HEK293 (cell line): ENCODE data around the gene PRKG1.
A peak's percentile ranks its signal among the peaks of the same experiment; 100 is the strongest.

Source experiments
- BCL11A ChIP-seq: fragments of 450-650 bp; formaldehyde crosslinking; IDR thresholded peaks from 2 replicates; pipeline ENCODE4 v1.5.1; 2016; ENCODE audit warnings: low read depth, missing biosample characterization, missing genetic modification characterization
- FEZF1 ChIP-seq: fragments of 450-650 bp; formaldehyde crosslinking; IDR thresholded peaks from 2 replicates; pipeline ENCODE4 v1.5.1; 2016; ENCODE audit warnings: missing biosample characterization, missing genetic modification characterization
- GLI4 ChIP-seq: fragments of 450-650 bp; formaldehyde crosslinking; IDR thresholded peaks from 2 replicates; pipeline ENCODE4 v1.5.1; 2016; ENCODE audit warnings: missing biosample characterization, missing genetic modification characterization
- GLIS2 ChIP-seq: fragments of 450-650 bp; formaldehyde crosslinking; IDR thresholded peaks from 2 replicates; pipeline ENCODE4 v1.5.1; 2016; ENCODE audit warnings: missing biosample characterization, missing genetic modification characterization
- HOXD13 ChIP-seq: sonication (generic); formaldehyde crosslinking; IDR thresholded peaks from 2 replicates; pipeline ENCODE4 v1.8.0; 2022; ENCODE audit warnings: missing genetic modification reagents, borderline replicate concordance
- KLF1 ChIP-seq: fragments of 450-650 bp; formaldehyde crosslinking; IDR thresholded peaks from 2 replicates; pipeline ENCODE4 v1.5.1; 2016; ENCODE audit warnings: missing biosample characterization, missing genetic modification characterization
- KLF7 ChIP-seq: fragments of 450-650 bp; formaldehyde crosslinking; IDR thresholded peaks from 2 replicates; pipeline ENCODE4 v1.5.1; 2016; ENCODE audit warnings: missing biosample characterization, missing genetic modification characterization, borderline replicate concordance
- SCRT2 ChIP-seq: fragments of 450-650 bp; formaldehyde crosslinking; IDR thresholded peaks from 2 replicates; pipeline ENCODE4 v1.5.1; 2016; ENCODE audit warnings: missing biosample characterization, missing genetic modification characterization
- TRIM28 ChIP-seq: IDR thresholded peaks from 2 replicates; pipeline ENCODE4 v1.6.1; 2011; ENCODE audit warnings: low read length, control low read depth, borderline replicate concordance
- WT1 ChIP-seq: fragments of 450-650 bp; formaldehyde crosslinking; IDR thresholded peaks from 2 replicates; pipeline ENCODE4 v1.5.1; 2016; ENCODE audit warnings: missing biosample characterization, missing genetic modification characterization
- ZNF114 ChIP-seq: fragments of 450-650 bp; formaldehyde crosslinking; IDR thresholded peaks from 2 replicates; pipeline ENCODE4 v1.5.0; 2017; ENCODE audit warnings: missing biosample characterization, missing genetic modification characterization
- ZNF121 ChIP-seq: fragments of 450-650 bp; formaldehyde crosslinking; IDR thresholded peaks from 2 replicates; pipeline ENCODE4 v1.5.1; 2016; ENCODE audit warnings: missing biosample characterization, missing genetic modification characterization
- ZNF146 ChIP-seq: fragments of 450-650 bp; formaldehyde crosslinking; IDR thresholded peaks from 2 replicates; pipeline ENCODE4 v1.5.1; 2016; ENCODE audit warnings: missing biosample characterization, missing genetic modification characterization
- ZNF16 ChIP-seq: fragments of 450-650 bp; formaldehyde crosslinking; IDR thresholded peaks from 2 replicates; pipeline ENCODE4 v1.5.1; 2016; ENCODE audit warnings: low read depth, missing biosample characterization, missing genetic modification characterization
- ZNF175 ChIP-seq: fragments of 450-650 bp; formaldehyde crosslinking; IDR thresholded peaks from 2 replicates; pipeline ENCODE4 v1.5.1; 2016; ENCODE audit warnings: missing biosample characterization, missing genetic modification characterization
- ZNF211 ChIP-seq: fragments of 450-650 bp; formaldehyde crosslinking; IDR thresholded peaks from 2 replicates; pipeline ENCODE4 v1.5.1; 2016; ENCODE audit warnings: low read depth, missing biosample characterization, missing genetic modification characterization
- ZNF214 ChIP-seq: fragments of 450-650 bp; formaldehyde crosslinking; IDR thresholded peaks from 2 replicates; pipeline ENCODE4 v1.5.1; 2017; ENCODE audit warnings: missing biosample characterization, mild to moderate bottlenecking, missing genetic modification characterization, borderline replicate concordance
- ZNF266 ChIP-seq: fragments of 450-650 bp; formaldehyde crosslinking; IDR thresholded peaks from 2 replicates; pipeline ENCODE4 v1.5.1; 2016; ENCODE audit warnings: missing biosample characterization, missing genetic modification characterization, low read depth
- ZNF274 ChIP-seq, 2 experiments: fragments of 200-500 bp in 1 of 2; fragments of 450-650 bp in 1 of 2; sonication (Bioruptor generic) in 1 of 2; formaldehyde crosslinking in 1 of 2; IDR thresholded peaks; 2 replicates each; pipeline versions ENCODE4 v1.5.1 to v1.6.1; 2014 to 2016; ENCODE audit warnings: borderline replicate concordance in 1 of 2, inconsistent platforms in 1 of 2, low read length in 1 of 2, missing biosample characterization in 1 of 2, missing genetic modification characterization in 1 of 2
- ZNF324 ChIP-seq: fragments of 450-650 bp; formaldehyde crosslinking; IDR thresholded peaks from 2 replicates; pipeline ENCODE4 v1.5.1; 2016; ENCODE audit warnings: missing biosample characterization, missing genetic modification characterization
- ZNF501 ChIP-seq: fragments of 450-650 bp; formaldehyde crosslinking; IDR thresholded peaks from 2 replicates; pipeline ENCODE4 v1.5.1; 2016; ENCODE audit warnings: missing biosample characterization, missing genetic modification characterization
- ZNF544 ChIP-seq: fragments of 450-650 bp; formaldehyde crosslinking; IDR thresholded peaks from 2 replicates; pipeline ENCODE4 v1.5.0; 2017; ENCODE audit warnings: missing biosample characterization, missing genetic modification characterization
- ZNF548 ChIP-seq: fragments of 450-650 bp; formaldehyde crosslinking; IDR thresholded peaks from 2 replicates; pipeline ENCODE4 v1.5.1; 2016; ENCODE audit warnings: missing biosample characterization, missing genetic modification characterization
- ZNF560 ChIP-seq: fragments of 450-650 bp; formaldehyde crosslinking; IDR thresholded peaks from 2 replicates; pipeline ENCODE4 v1.5.1; 2017; ENCODE audit warnings: missing biosample characterization, missing genetic modification characterization, borderline replicate concordance
- ZNF580 ChIP-seq: fragments of 450-650 bp; formaldehyde crosslinking; IDR thresholded peaks from 2 replicates; pipeline ENCODE4 v1.5.1; 2016; ENCODE audit warnings: missing biosample characterization, missing genetic modification characterization
- ZNF639 ChIP-seq: fragments of 450-650 bp; formaldehyde crosslinking; IDR thresholded peaks from 2 replicates; pipeline ENCODE4 v1.5.1; 2016; ENCODE audit warnings: missing biosample characterization, missing genetic modification characterization
- ZNF843 ChIP-seq: fragments of 450-650 bp; formaldehyde crosslinking; IDR thresholded peaks from 2 replicates; pipeline ENCODE4 v1.5.1; 2016; ENCODE audit warnings: missing biosample characterization, missing genetic modification characterization
- ZSCAN23 ChIP-seq: fragments of 450-650 bp; formaldehyde crosslinking; IDR thresholded peaks from 2 replicates; pipeline ENCODE4 v1.5.1; 2016; ENCODE audit warnings: missing biosample characterization, missing genetic modification characterization
- ZSCAN4 ChIP-seq: fragments of 450-650 bp; formaldehyde crosslinking; IDR thresholded peaks from 2 replicates; pipeline ENCODE4 v1.5.1; 2017; ENCODE audit warnings: missing biosample characterization, missing genetic modification characterization
- TF ChIP-seq, protein P1 (sequence below): fragments of 450-650 bp; formaldehyde crosslinking; IDR thresholded peaks from 2 replicates; pipeline ENCODE4 v1.5.1; 2016; ENCODE audit warnings: missing biosample characterization, missing genetic modification characterization, low read depth
- TF ChIP-seq, protein P2 (sequence below): fragments of 450-650 bp; formaldehyde crosslinking; IDR thresholded peaks from 2 replicates; pipeline ENCODE4 v1.5.1; 2016; ENCODE audit warnings: missing biosample characterization, missing genetic modification characterization
- TF ChIP-seq, protein P3 (sequence below): fragments of 450-650 bp; formaldehyde crosslinking; IDR thresholded peaks from 2 replicates; pipeline ENCODE4 v1.5.1; 2016; ENCODE audit warnings: missing biosample characterization, missing genetic modification characterization

PRKG1 gene

DNA sequence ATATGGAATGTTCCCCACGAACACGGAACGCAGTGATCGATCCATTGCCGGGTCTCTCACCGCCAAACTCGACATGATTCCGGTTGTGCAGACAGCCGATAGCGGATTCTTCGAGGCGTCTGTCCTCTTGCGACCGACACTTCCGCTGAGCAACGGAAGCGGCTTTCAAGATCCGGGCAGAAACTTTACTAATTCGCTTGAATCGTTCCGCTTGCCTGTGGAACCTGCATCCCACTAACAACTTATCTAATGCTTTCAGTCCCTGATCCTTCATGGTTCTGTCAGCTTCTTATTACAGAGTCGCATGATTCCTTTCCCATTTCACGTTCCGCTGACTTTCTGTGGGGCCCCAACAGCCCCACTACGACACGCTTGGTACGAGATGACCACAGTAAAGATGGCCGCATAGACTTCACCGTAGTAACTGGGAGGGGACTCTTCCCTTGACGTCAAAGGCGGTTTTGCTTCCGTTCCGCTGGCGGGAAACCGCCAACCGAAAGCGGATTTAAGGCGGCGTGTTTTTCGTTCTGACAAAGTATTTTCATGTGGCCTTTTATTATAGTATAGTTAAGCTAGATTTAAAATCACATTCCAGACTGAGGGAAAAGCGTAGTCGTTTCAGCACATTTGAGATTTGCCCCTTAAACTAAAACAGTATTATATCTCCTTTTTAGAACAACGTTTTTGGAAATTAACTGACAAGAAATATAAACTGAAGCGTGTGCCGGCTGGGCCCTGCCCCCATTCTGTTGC, 625.4 kb downstream of the PRKG1 start, which contains the start of gene CSTF2T (continued):
- TF ChIP-seq ZNF639 (tag by site-specific recombination) (peak; percentile 99), ZNF214 (tag by site-specific recombination) (no peak), GLI4 (tag by site-specific recombination) (peak; percentile 92; the same call in 1 of the 2 replicates), ZSCAN4 (tag by site-specific recombination) (peak; percentile 59; the same call in 1 of the 2 replicates), WT1 (peak; percentile 62; the same call in 1 of the 2 replicates), ZSCAN23 (0 out of 2 replicates have a peak, but pooled peaks have one; percentile 55), KLF1 (tag by site-specific recombination) (peak; percentile 48; the same call in 1 of the 2 replicates), ZNF146 (tag by site-specific recombination) (0 out of 2 replicates have a peak, but pooled peaks have one; percentile 9), ZNF266 (tag by site-specific recombination) (no peak), ZNF274 (IDR thresholded peaks at IDR 0.05; ENCODE audit: low read length) (no peak), ZNF274 (tag by site-specific recombination; IDR thresholded peaks at IDR 0.05; ENCODE audit: borderline replicate concordance) (no peak), ZNF211 (tag by site-specific recombination) (no peak), ZNF175 (tag by site-specific recombination) (no peak), BCL11A (tag by site-specific recombination) (no peak), ZNF121 (tag by site-specific recombination) (no peak), ZNF580 (tag by site-specific recombination) (peak; percentile 98), ZNF324 (peak; percentile 95), ZNF16 (no peak), ZNF843 (tag by site-specific recombination) (peak; percentile 77; the same call in 1 of the 2 replicates), HOXD13 (CRISPR knock-in tag) (no peak), ZNF501 (tag by site-specific recombination) (peak; percentile 98), GLIS2 (tag by site-specific recombination) (no peak), TRIM28 (peak; percentile 85; the same call in 1 of the 2 replicates), KLF7 (tag by site-specific recombination) (peak; percentile 94), ZNF114 (tag by site-specific recombination) (no peak), FEZF1 (tag by site-specific recombination) (no peak), ZNF544 (tag by site-specific recombination) (no peak), ZNF548 (tag by site-specific recombination) (no peak), ZNF560 (tag by site-specific recombination) (no peak), SCRT2 (tag by site-specific recombination) (peak; percentile 69)
- TF ChIP-seq, protein P1, sequence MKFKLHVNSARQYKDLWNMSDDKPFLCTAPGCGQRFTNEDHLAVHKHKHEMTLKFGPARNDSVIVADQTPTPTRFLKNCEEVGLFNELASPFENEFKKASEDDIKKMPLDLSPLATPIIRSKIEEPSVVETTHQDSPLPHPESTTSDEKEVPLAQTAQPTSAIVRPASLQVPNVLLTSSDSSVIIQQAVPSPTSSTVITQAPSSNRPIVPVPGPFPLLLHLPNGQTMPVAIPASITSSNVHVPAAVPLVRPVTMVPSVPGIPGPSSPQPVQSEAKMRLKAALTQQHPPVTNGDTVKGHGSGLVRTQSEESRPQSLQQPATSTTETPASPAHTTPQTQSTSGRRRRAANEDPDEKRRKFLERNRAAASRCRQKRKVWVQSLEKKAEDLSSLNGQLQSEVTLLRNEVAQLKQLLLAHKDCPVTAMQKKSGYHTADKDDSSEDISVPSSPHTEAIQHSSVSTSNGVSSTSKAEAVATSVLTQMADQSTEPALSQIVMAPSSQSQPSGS (tag by site-specific recombination): peak; percentile 66
- TF ChIP-seq, protein P2, sequence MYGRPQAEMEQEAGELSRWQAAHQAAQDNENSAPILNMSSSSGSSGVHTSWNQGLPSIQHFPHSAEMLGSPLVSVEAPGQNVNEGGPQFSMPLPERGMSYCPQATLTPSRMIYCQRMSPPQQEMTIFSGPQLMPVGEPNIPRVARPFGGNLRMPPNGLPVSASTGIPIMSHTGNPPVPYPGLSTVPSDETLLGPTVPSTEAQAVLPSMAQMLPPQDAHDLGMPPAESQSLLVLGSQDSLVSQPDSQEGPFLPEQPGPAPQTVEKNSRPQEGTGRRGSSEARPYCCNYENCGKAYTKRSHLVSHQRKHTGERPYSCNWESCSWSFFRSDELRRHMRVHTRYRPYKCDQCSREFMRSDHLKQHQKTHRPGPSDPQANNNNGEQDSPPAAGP (tag by site-specific recombination): peak; percentile 92
- TF ChIP-seq, protein P3, sequence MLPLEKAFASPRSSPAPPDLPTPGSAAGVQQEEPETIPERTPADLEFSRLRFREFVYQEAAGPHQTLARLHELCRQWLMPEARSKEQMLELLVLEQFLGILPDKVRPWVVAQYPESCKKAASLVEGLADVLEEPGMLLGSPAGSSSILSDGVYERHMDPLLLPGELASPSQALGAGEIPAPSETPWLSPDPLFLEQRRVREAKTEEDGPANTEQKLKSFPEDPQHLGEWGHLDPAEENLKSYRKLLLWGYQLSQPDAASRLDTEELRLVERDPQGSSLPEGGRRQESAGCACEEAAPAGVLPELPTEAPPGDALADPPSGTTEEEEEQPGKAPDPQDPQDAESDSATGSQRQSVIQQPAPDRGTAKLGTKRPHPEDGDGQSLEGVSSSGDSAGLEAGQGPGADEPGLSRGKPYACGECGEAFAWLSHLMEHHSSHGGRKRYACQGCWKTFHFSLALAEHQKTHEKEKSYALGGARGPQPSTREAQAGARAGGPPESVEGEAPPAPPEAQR (tag by site-specific recombination): no peak
